Measurements from ENCODE around the gene PCK2.

- TF ChIP-seq POLR2A (IDR thresholded peaks at IDR 0.05; ENCODE audit: low read length) (no peak), GATA1 (IDR thresholded peaks at IDR 0.05; ENCODE audit: low read depth, low read length) (no peak)
Observed at GRCh38 chr14:24051176-24051788, 42.8 kb upstream of the PCK2 start.
